NAMALWA (cell line): ENCODE measurements around the gene LMTK2.
A peak's percentile ranks its signal among the peaks of the same experiment; 100 is the strongest.

Experiments
- DNase-seq: peaks from one replicate; pipeline ENCODE4 v3.0.0-alpha.2; 2015; ENCODE audit warnings: low spot score

Gene LMTK2

DNA sequence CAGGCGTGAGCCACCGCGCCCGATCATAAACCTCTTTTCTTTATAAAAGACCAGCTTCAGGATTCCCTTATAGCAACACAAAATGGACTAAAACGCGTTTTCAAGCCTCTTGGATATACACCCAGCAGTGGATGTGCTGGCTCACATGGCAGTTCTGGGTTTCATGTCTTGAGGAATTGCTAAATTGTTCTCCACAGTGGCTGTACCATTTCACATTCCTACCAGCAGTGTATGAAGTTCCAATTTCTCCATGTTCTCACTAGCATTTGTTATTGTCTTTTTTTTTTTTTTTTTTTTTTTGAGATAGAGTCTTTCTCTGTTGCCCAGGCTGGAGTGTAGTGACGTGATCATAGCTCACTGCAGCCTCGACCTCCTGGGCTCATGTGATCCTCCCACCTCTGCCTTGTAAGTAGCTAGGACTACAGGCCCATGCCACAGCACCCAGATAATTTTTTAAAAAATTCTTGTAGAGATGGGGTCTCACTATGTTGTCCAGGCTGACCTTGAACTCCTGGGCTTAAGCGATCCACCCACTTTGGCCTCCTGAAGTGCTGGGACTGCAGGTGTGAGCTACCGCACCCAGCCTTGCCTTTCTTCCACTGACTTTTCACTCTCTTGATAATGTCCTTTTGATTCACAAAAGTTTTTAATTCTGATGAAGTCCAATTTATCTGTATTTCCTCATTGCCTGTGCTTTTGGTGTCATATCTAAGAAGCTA, 127.9 kb downstream of the LMTK2 start:
- DNase-seq = no peak

DNA sequence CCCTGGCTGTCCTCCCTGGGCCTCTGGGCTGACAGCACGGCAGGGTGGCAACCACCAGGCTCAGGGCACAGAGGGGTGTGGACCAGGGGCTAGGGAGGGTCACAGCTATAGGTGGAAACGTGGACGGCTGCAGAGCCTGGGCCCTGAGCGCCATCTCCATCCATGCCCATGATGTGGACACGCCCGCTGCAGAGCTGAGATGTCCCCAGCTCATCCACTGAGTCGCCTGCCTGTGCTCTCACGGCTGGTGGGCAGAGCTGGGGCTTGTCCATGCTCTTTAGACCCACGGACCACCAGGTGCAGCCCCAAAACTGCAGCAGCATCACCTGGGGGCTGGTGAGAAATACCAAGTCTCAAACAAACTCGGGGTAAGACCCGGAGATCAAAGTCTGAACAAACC, 129.2 kb downstream of the LMTK2 start:
- no peak for DNase-seq

DNA sequence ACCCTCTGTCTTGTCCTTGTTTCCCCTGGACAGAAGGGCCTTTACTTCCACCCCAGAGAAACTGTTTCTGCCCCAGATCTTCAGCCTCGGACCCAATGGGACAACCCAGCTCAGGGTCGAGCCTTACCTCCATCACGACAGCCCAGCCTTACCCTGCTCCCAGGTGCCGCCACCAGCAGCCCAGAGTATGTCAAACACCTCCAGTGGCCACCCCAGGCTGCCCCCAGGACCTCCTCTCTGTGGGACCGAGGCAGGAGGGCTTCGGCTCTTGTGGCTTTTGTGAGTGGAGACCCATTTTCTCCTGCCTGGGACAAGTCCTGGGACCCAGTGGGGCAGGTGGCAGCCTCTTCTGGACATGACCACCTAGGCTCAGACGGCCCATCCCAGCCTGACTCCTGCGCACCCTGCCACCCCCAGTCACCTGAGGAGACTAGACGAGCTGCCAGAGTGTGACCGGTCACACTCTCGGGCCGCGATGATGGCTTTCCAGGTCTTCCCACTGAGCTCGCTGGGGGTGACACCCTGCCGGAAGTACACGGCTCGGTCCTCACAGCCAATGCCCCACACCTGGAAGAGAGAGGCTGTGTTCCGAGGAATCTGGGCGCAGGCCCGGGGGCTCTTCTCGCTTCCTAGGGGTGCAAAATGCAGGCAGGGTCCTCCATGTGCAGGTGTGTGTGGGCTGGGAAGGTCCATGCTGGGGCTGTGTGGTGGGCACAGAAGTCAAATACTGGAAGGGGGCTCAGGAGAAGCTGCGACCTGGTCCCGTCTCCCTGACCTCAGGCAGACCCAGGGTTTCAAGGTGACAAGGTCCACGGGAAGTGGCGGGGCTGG, 129.9 kb downstream of the LMTK2 start:
- DNase-seq = no peak

DNA sequence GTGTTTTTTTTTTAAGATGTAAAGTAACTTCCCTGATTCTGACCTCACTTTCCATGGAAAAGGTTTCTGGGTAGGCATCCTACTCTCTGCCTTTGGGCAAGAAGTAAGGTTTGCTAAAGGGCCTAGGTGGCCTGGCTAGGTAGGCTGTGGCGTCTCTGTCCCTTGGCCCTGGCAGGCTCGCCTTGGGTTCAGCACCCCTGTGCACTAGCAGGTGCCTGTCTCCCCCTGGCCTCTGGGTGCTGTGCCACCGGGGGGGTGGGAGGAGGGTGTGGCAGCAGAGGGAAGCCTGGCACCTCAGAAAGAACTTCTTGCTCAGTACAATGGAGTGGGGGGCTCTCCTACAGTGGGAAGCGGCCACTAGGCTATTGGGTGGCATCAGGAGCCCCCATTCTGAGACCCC, 131.4 kb downstream of the LMTK2 start:
- no peak for DNase-seq

DNA sequence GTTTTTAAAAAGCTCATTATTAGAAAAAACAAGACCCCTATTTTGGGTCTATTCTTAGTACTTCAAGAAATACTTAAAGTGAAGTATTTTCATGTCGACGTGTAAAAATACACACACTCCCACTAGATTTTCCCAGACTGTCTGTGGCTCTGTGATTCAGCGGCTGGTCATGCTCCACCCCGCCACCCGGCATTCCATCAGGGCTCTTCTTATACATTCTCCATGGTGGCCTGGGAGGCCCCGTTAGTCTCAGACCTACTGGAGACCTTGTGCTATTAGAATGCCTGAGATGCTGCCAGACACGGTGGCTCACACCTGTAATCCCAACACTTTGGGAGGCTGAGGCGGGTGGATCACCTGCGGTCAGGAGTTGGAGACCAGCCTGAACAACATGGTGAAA, 132.3 kb downstream of the LMTK2 start:
- no peak for DNase-seq

DNA sequence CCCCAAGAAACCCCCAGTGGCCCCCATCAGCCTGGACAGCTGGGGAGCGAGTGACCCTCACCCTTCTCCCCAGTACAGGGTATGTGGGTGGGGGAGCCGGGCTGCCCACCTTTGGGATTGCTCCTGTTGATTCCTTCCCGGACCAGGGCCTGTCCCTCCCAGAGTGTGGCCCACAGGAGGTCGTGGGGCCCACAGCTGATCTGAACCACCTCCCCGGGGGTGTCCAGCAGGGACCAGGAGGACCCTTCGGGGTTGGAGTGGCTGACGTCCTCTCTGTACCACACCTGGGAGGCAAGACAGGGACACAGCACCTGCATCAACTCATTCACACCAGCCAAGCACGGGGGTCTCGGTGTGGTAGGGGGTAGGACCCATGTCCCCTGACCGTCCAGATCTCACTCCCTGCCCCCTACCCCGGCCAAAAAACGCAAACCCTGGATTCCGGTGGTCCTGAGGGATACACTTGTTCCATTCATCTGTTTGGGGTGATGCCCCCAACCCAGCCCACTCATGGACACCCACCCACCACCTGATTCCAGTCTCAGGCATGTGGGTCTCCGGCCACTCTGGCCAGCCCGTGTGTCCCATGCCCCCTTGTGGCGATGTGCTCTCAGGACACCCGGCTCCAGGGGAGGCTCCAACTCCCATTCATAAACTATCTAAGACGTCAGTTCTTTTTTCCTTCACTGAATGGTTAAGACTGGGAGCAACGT, 134.5 kb downstream of the LMTK2 start:
- DNase-seq = peak; percentile 69

DNA sequence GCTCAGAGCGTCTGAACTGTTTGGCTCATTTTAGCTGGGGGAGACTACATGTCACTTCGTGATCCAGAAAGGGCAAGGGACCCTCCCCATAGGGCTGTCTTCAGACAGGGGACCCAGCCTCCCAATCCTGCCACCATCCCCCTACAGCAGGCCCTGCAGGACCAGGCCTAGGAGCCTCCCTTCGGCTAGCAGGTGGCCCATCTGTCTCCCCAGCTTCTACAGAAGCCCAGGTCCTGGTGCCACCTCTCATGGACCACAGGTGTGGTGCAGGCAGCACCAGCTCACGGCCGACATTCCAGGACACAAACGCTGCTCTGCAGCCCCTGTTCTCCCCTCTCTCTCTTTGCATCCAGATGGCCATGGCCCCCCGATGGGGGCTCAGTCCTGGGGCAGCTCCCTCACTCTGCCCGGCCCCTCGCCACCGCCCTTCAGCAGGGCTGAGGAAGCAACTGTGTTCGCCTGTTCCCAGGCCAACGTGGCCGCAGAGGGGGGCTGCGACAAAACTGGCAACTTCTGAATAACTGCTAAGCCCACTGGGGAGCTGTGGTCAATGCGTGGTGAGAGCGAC, 135.1 kb downstream of the LMTK2 start:
- DNase-seq = no peak

DNA sequence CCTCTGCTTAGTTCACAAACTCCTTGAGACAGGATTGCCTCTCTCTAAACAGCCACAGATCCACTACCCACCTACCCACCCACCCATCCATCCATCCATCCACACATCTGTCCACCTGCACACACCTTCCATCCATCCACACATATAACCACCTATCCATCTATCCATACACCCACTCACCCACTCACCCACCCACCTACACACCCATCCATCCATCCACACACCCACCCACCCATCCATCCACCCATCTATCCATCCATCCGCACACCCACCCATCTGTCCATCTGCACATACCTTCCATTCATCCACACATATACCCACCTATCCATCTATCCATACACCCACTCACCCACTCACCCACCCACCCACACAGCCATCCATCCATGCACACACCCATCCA, 135.7 kb downstream of the LMTK2 start:
- DNase-seq = no peak

DNA sequence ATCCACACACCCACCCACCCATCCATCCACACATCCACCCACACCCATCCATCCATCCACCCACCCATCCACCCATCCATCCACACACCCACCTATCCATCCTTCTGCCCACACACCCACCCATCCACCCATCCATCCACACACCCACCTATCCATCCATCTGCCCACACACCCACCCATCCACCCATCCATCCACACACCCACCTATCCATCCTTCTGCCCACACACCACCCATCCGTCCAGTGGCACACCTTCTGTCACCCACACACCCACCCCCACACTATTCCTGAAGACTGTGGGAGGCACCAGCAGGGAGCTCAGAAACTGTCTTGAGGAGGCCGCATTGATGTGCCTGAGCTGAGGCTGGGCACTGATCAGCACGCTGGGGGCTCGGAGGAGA, 136.3 kb downstream of the LMTK2 start:
- DNase-seq = no peak

DNA sequence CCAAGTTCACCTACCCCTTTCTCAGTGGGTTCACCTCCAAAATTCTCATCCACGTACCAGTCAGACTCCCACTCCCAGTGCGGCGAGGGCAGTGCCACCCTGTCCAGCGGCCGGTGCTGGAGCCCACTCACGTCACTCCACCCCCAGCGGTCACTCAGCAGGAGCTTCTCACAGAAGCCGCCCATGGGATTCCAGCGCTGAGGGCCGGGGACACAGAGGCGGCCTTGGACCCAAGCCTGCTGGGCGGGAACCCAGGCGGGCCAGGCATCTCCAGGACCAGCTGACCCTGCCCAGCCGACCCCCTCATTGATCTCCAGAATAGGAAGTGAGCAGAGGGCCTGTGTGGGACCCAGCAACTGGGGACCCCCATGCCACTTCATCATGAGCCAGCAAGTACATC, 138.2 kb downstream of the LMTK2 start:
- DNase-seq = no peak

DNA sequence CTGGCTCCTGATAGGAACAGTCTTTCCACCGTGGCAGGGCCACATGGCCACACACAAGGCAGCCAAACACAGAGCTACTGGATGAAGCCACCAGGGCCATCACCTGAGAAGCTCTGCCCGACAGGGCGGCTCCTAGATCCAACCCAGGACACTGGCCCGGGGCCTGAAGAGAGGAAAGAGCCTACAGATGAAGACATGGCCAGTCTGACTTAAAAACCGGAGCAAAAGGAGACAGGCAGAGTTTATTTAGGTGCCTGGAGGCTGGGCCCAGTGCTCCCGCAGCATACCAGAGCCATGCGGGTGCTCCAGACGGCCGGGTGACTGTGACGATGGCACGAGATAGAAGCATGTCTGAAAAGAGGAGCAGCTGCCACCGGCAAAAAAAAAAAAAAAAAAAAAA, 141.5 kb downstream of the LMTK2 start:
- no peak for DNase-seq

DNA sequence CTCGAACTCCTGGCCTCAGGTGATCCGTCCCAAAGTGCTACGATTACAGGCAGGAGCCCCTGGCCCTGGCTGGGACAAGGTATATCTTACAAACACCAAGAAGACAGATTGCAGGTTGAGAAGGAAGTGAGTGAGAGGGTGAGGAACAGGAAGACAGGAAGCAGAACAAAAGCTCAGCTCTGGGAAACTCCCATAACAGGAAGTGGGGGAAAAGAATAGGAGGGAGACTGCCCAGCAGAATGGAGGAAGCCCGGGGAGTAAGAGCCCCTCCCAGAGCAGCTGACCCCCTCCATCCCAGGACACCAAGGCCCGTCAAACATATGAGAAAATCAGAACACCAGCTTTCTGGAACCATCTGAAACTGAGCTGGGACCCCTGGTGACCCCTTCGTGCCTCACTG, 142.4 kb downstream of the LMTK2 start:
- no peak for DNase-seq

DNA sequence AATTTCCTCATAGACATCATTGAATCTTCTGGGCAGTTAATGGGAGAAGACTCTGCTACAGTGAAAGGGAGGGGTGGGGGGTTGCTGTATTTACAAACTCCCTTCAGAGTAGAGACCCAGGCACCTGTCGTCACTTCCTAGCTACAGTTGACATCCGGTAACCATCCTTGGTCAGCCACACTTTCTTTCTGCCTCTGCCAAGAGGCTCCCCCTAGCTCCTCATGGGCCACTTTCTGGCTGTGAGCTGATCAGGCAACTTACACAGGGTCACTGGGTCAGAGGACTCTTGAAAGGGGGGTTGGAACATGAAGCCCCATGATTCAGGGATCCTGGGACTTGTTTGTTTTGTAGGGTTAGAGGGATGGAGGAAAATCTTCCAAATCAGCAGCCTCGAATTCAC, 144.1 kb downstream of the LMTK2 start:
- peak; percentile 81 for DNase-seq

DNA sequence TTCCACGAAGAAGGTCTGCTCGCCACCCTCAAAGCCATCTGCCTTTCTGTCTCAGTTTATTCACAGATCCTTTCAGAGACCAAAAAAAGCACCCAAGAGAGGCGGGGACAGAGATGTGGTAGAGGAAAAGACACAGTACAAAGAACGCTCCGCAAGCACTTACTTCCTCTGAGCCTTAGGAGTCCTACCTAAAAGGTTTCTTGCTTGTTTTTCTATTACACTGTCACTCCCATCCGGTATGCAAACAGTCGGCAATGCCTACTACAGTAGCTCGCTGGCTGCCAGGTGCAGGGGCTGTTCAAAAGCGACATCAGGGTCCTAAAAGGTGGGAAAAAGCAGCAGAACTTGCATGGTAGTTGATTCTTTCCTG, 144.6 kb downstream of the LMTK2 start:
- DNase-seq = peak; percentile 86

DNA sequence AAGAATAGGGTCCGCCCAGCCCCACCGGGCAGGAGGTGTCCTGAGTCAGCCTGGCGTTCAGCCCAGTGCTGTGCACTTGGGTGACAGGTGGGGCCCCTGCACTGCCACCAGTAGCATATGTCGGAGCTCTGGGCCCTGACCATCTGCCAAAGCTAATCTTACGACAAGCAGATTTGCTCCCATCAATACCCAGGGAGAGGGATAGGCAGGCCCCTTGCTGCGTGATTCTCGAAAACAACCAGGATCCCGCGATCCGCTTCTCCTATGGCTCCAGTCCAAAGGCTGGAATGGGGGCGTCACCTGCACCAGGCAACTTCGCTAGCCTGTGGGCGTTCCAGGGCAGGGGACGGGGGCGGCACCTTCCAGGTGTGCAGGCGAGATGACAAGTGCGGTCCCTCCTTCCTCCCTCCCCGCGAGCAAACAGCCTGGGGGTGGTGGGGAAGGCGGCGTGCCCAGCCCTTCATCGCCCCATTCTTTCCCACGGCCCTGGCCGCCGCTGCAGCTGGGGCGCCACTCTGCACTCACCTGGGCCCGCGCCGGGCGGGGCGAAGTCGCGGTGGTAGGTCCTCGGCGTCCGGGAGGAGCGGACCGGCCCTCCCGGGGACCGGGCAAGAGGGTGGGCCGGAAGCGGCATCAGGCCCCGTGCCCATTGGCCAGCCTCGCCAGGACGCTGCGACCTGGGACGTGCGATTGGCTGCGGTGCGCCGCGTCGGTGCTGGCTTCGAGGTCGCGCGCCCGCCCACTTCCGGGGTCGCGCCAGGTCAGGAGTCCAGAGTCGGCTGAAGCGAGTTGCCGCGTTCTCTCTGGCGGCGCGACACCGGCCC, 145.2 kb downstream of the LMTK2 start, which contains the start of gene TECPR1:
Gene TECPR1, minus strand, starts transcription at position 632 of the 824 bp plus-strand sequence. CDS start 6,086 bp downstream, outside the sequence.
- peak; percentile 95 for DNase-seq

DNA sequence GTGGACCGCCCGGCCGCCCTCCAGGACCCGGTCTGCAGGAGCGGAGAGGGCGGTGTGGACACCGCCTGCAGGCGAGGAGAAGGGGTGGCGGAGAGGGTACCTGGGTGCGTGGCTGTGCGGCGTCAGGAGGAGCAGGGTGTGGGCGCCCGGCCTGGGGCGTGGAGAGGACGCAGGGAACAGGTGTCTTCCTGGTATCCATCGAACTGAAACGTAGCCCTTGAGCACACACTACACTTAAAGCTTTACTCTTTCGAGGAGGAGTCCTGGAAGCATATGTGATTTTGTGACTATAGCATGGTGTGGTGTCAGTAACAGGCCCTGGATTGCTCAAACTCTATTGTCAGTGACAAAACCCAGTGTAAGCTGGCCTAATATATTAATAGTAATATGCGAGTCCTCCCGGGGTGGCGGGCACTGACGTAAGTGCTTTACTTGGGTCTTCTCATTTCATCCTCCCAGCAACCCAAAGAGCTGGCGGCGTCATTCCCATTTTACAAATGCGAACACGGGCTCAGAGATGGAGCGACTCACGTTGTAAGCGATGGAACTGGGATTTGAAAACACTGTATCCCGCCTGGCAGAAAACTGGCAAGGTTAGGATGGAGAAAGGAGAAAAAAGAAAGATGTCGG, 145.9 kb downstream of the LMTK2 start:
- no peak for DNase-seq

DNA sequence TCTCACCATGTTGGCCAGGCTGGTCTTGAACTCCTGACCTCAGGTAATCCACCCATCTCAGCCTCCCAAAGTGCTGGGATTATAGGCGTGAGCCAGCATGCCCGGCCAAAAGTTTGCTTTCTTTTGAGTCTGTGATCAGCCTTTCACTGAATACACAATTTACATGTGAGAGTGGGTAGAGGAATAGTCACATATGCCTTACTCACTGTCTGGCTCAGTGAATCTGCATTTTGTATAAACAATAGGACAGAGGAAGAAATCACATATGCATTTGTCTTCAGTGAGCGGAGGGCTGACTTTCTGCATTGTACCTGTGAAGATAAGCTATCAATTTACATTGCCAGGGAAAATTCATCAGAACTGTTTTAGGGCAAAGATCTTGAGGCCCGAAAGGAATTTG, 147.9 kb downstream of the LMTK2 start:
- no peak for DNase-seq

DNA sequence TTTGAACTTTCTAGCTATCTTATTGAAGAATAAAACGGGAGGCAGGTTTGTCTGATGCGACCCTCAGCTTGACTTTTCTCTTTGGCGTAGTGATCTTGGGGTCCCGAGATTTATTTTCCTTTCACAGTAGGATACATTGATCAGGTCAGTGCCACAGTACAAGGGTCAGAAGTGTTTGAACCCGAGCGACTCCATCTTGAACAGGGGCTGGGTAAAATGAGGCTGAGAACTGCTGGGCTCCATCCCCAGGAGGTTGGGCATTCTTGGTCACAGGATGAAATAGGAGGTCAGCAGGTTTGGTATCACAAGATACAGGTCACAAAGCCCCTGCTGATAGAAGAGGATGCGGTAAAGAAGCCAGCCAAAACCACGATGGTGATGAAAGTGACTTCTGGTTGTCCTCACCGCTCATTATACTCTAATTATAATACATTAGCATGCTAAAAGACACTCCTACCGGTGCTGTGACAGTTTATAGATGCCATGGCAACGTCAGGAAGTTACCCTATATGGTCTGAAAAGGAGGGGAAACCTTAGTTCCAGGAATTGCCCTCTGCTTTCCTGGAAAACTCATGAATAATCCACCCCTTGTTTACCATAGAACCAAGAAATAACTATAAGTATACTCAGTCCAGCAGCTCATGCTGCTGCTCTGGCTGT, 148.4 kb downstream of the LMTK2 start:
- peak; percentile 72 for DNase-seq

DNA sequence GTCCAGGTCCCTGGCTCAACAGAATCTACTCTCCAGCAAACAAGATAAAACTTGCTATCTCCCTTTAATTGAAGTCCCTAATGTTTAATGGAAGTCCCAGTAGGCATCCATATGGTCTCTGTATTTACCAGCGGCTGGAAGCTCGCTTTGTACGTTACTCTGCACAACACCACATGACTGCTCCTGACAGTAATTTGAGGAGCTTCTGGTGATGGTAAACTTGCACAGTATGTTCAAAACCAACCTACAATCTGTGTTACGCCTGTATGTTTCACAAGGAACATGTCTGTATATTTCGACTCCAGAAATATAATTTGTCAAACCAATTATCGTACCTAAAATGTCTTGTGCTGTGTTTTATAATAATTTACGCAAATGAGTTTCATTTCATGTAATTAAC, 149.8 kb downstream of the LMTK2 start:
- no peak for DNase-seq

DNA sequence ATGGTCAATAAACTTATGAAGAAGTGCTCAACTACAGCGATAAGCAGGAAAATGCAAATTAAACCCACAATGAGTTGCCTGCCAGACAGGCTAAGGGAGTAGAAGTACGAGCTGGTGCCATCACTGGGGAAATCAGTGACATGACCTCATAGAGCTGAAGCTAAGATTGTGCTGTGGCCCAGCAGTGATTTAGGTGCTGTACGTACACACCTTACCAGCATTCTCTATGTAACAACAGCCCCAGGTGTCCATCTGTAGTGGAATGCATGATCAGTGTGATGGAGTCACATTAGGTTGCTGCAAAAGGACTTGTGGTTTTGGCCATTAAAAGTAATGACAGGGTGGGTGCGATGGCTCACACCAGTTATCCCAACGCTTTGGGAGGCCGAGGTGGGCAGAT, 151.0 kb downstream of the LMTK2 start:
- no peak for DNase-seq
